ENCODE data around the gene GDF2.

GDF2 gene

DNA sequence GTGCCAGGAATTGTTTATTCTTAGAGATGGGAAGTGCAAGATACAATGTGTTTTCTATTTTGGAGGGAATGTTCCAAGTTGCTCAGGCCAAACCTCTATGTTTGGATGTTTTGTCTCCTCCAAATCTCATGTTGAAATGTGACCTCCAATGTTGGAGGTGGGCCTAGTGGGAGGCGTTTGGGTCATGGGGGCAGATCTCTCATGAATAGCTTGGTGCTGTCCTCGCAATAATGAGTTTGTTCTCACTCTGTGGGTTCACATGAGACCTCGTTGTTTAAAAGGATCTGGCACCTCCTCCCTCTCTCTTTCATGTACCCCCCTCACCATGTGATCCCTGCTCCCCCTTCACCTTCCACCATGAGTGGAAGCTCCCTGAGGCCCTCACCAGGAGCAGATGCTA lies 30.6 kb upstream of the GDF2 start:
- DNase-seq (ENCODE audit: low read depth, low spot score): no peak

DNA sequence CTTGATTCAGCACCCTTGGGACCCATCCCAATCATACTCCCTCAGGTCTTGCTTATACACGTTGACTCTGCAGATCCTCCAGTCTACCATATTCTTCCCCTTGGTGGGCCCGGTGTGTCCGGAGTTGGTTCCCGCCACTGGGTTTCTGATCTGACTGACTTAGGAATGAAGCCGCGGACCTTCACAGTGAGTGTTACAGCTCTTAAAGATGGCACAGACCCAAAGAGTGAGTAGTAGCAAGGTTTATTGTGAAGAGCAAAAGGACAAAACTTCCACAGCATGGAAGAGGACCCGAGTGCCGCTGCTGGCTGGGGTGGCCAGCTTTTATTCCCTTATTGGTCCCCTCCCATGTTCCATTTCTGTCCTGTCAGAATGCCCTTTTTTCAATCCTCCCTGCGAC lies 28.2 kb upstream of the GDF2 start:
- no peak for DNase-seq (ENCODE audit: low read depth, low spot score)

DNA sequence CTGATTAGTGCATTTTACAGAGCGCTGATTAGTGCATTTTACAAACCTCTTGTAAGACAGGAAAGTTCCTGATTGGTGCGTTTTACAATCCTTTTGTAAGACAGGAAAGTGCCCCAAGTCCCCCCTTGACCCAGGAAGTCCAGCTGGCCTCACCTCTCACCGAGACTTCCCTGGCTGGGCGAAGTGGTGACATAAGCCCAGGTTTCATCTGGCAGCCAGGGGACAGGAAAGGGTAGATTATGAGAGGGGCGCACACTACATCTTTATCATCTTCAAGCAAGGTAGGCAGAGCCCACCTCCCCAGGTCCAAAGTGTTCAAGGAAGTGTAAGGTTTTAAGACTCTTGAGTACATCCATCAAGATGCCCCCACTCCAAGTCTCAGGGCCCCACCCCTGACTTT lies 27.8 kb upstream of the GDF2 start:
- no peak for DNase-seq (ENCODE audit: low read depth, low spot score)

DNA sequence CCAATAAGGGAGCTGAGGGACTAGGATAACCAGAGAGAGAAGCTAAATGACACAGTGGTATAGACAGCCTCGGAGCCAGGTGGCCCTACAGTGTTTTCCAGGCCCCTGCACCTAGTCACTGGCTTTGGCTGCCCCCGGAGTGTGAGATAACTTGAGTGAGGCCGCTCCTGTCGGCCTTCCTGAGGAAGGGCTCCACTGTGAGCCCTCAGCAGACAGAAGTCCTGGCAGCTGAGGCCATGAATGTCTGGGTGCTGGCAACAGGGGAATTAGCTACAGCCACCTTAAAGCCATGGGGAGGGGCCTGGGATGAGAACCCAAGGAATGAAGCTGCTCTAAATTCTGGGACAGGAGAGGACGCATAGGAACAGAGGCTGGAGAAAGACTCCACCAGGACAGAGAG lies 26.8 kb upstream of the GDF2 start:
- no peak for DNase-seq (ENCODE audit: low read depth, low spot score)

DNA sequence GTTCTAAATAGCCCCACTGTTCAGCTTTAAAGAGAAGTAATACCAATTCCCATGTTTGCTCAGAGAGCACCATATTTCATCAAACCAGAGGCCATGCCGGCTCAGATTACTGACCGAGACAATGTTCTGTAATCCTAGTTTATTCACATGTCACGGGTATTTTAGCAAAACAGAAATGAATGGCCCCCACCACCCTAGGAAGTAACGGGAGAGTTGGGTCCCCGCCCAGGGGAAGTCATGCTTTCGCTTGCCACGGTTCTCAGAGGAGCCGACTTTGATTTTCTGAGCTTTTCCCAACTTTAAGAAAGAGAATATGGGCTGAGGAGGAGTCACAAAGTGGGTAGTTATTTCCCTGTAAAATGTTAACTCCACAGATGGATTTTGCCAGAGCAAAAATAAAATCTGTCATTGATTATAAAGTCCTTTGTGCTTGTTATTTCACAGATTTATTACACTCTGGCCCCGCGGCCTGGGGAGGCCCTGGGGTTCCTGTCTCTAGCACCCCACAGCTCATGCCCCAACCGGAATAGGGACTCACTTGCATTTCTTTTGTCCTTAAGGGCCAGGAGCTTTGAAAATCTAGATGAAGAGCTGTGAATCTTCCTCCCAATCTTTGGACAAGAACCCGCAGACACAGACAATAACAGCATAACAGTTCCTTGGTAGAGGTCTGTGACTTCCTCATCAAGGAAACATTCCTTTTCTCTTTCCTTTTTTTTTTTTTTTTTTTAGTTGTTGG lies 25.9 kb upstream of the GDF2 start:
- no peak for DNase-seq (ENCODE audit: low read depth, low spot score)

DNA sequence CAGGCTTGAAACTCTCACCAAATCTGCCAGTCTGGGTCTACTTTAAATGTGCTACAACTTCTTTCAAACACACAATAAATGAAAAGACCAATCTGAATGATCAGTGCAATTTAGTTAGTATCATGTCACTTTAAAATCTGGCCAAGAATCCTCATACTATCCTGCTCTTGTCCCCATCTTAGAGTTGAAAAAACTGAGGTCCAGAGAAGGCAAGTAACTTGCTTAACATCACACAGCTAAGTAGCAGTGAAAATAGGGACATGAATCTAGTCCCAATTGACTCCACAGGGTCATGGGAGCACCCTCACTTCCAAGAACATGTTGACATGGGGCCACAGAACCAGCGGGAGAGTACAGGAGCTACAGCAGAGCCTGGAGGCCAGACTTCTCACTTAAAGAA lies 25.3 kb upstream of the GDF2 start:
- no peak for DNase-seq (ENCODE audit: low read depth, low spot score)

DNA sequence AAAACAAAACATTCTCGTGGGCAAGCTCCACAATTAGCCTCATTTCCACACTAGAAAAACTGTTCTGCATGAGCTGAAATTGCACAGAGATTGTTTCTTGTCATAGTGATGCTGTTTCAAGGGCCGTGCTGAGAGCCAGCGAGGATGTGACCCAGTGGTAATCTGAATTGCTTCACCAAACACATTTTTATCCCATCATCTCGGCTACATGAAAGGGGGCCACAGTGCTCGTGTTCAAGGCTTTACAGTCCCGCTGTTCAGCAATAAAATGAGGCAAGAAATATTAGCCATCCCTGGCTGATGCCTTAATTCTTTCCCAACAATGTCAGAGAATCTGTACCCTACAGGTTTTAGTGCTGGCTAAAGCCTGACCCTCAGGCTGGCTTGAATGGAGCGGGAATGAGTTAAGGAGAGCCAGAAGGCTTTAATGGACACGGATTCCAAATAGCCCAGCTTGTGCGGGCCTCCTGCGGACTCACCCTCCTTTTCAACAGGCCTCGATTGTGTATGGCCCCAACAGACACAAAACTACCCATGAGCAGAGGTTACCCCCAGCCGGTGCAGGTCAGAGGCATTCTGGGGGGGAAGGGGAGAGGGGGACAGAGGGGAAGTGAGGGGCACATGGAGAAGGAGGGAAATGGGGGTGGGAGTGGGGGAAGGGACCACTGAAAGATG lies 24.3 kb upstream of the GDF2 start:
- no peak for DNase-seq (ENCODE audit: low read depth, low spot score)

DNA sequence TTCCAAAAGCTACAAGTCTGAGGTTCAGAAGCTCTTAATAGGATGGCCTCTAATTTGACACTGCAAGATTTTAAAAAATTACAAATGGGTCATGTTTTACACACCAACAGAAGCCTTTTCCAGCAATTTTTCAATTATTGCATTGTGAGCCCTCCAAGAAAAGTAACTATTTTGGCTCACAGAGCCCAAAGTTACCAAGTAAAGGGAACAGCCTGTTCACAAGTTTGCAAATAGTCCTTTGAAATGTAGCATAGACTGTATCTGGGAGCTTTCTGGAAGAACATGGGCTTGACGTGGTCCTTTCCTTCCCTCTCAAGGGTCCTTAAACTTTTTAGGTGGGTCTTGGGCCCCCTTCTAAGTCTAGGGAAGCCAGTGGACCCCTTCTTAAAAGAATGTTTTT lies 23.5 kb upstream of the GDF2 start:
- DNase-seq (ENCODE audit: low read depth, low spot score): no peak

DNA sequence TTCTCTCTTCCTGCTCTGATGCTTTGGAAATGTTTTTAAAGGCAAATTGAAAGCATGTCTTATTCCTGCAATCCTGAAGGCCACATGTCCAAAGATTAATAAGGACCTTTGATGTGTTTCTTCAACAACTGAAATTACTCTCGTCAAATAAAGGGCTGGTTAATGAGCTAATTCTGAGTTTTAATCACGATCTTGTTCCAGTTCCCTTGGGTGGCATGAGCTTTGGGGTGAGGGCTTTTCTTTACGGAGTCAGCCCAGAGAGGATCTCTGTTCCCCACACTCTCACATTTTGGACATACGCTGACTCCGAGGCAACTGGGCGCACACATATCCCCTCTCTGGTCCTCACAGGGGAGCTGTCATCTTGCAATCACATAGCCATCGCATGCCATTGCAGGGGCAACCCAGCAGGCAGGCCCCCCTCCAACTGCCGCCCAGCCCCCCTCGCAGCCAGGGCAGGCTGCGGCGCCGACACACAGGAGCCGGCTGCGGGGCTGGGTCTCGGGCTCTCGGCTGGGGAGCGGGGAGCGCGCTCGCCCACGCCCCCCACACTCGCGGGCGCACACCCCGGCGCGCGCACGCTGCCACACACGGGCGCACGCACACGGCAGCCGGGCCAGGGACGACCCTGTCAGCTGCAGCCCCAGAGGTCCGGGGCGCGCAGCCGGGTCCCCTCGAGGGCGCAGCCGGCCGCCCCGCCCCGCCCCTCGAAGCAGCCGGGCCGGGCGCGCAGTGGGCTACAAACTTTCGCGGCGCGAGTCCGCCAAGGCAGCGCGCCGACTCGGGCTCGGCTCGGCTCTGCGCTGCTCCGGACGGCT lies 22.4 kb upstream of the GDF2 start, which contains the start of gene GDF10:
Gene GDF10 (plus strand): TSS at position 587 of the 818 bp plus-strand sequence. CDS start 455 bp downstream, outside the sequence.
- no peak for DNase-seq (ENCODE audit: low read depth, low spot score)

DNA sequence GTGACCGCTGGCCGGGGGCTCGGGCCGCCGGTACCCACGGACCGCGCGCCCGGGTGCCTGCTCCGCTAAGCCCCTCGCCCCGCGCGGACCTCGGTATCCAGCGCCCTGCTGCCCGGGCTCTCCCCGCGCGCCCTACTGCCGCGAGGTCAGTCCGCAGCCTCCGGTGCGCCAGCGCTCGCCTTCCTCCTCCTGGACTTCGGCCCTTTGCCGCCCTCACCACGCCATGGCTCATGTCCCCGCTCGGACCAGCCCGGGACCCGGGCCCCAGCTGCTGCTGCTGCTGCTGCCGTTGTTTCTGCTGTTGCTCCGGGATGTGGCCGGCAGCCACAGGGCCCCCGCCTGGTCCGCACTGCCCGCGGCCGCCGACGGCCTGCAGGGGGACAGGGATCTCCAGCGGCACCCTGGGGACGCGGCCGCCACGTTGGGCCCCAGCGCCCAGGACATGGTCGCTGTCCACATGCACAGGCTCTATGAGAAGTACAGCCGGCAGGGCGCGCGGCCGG lies 21.8 kb upstream of the GDF2 start:
- DNase-seq (ENCODE audit: low read depth, low spot score): no peak

DNA sequence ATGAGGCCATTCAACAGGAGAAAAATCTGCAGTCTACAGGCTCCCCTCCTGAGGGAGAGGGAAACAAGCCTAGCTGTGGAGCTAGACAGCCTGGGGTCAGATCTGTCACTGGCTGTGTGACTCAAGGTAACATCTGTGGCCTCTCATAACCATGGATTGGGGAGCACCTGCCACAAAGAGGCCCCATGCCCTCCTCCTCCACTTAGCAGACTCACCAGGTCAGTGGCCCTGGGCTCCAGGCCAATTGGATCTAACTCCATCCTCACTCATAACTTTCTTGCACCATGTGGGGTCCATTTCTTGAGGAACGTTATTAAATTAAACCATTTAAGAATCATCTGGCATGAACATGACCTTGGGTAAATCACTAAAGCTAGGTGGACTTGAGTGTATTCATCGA lies 20.4 kb upstream of the GDF2 start:
- no peak for DNase-seq (ENCODE audit: low read depth, low spot score)

DNA sequence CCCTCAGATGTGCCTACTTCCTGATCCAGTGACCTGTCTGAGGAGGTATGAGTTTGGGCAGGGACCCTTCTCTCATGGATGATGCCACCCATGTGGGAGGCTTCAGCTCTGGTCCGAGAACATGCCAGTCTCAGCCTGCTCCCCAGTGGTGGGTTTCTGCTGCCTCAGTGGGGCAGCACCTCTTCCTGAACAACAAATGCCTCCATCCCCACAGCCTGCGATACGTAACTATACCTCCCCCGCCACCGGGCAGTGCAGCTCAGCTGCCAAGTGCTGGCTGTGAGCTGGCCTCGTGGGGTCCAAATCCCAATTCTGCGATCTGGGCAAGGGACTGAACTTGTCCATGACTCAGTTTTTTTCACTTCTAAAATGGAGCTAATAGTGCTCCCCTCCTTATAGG lies 19.1 kb upstream of the GDF2 start:
- DNase-seq (ENCODE audit: low read depth, low spot score): no peak

DNA sequence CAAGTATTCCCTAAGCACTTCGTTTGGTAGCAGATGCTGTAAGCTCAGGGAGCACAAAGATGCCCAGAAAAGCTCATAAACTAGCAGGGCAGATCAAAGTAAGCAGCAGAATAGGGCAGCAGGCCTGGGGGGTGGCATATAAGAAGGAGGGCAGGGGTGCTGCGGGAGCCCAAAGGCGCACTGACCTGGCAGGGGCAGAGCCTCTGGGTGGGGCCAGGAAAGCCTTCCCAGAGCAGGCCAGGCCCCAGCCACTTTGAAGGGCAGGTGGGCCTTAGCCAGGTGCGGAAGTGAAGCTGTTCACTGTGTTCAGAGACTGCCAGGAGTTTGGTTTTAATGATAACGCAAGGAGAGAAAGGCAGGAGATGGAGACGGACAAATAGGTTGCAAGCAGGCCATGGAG lies 18.4 kb upstream of the GDF2 start:
- no peak for DNase-seq (ENCODE audit: low read depth, low spot score)

DNA sequence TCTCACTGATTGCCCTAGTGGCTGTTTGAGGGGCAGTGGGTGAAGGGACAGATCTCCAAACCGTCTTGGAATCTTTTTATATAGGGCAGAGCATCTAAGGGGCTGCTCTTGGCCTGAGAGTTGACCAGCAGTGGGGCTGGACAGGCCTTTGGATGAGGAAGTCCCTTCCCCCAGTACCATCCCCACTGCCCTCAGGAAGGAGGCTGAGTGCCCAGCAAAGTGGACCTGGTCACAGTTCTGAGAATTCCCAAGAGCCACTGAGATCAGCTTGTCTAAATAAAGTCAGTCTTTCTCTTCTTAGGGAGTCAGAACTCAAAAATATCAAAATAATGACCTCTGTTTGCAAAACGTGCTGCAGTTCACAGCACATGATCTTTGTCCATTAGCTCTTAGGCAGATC lies 16.7 kb upstream of the GDF2 start:
- DNase-seq (ENCODE audit: low read depth, low spot score): no peak

DNA sequence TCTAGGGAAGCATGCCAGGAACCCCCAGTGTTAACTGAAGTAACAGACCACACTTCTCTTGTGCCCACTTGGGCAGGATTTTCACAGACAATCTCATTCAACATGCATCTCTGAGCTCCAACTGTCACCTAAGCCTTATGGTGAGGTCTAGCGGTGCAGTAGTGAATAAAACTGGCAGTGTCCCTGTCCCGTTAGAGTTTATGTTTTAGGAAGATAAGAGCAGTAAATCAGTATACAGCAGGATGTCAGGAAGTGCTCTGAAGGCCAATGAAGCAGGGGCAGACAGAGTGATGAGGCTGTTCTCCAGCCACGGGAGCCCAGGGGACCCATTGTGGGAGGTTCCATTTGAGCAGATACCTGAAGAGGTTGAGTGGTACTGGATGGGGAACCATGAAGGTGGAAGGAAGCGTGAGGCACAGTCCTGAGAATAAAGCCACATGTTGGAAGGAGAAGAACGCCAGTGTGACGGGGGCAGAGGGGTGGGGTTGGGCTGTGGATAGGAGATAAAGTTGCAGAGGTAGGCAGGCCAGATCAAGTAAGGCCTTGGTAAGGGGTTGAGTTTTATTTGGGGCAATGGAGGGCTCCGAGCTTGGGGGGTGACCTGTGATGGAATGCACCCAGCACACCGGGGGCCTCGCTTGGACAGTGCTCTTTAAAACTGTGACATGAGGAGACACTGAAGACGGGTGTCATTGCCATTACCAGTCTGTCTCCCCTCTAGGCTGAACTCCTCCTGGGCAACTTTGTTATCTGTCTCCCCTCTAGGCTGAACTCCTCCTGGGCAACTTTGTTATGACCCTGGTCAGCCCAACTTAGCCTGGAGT lies 15.7 kb upstream of the GDF2 start:
- no peak for DNase-seq (ENCODE audit: low read depth, low spot score)

DNA sequence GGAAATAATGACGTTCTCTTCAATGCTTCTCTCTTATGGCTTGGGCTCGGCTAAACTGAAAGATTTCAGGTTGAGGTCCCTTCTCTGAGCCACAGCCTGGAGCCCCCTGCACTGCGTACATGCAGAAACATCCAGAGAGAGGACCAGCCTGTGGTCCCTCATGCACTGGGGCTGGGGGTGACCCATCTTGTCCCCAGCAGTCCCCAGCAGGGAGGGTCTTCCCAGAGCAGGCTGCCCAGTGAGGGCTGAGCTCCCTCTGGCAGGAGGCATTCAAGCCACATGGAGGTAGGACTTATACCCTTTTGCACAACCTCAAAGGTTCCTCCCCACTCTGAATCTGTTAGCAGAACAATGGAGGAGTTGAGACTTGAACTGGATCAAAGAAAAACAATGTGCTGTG lies 14.9 kb upstream of the GDF2 start:
- DNase-seq (ENCODE audit: low read depth, low spot score): no peak

DNA sequence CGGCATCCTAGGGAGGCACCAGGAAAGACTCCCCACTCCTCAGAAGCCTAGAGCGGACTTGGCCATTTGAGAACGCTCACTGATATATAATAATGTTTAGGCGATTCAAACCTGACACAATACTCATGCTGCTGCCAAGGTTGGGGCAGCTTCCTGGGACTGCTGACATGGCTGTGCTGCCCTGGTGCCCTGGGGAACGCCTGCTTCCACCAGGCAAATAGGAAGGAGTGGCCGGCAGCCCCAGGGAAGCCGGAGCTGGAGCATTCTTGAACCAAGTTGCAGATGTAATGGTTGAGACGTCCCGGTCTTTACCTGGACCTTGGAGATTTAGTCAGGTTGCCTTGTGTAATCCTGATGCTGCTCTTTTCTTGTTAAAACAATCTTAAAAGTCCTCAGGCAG lies 13.5 kb upstream of the GDF2 start:
- DNase-seq (ENCODE audit: low read depth, low spot score): no peak

DNA sequence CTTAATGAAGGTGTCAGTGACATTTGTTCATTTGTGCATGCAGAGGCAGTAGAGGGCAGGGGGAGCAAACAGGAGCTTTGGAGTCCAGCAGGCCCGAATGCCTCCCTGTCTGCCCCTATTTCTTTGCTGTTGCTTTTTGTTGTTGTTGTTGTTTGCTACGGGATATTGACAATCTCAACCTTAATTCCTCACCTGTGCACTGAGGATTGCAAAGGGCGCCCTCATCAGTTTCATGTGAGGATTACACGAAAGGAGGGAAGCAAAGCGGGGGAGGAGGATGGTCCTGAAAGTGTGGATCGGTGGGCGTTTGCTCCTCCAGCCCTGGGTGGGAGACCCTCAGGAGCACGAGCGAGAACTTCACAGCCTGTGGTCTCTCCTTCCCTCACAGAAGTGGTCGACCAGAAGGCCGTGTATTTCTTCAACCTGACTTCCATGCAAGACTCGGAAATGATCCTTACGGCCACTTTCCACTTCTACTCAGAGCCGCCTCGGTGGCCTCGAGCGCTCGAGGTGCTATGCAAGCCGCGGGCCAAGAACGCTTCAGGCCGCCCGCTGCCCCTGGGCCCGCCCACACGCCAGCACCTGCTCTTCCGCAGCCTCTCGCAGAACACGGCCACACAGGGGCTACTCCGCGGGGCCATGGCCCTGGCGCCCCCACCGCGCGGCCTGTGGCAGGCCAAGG lies 12.7 kb upstream of the GDF2 start:
- no peak for DNase-seq (ENCODE audit: low read depth, low spot score)

DNA sequence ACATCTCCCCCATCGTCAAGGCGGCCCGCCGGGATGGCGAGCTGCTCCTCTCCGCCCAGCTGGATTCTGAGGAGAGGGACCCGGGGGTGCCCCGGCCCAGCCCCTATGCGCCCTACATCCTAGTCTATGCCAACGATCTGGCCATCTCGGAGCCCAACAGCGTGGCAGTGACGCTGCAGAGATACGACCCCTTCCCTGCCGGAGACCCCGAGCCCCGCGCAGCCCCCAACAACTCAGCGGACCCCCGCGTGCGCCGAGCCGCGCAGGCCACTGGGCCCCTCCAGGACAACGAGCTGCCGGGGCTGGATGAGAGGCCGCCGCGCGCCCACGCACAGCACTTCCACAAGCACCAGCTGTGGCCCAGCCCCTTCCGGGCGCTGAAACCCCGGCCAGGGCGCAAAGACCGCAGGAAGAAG lies 12.2 kb upstream of the GDF2 start:
- DNase-seq (ENCODE audit: low read depth, low spot score): no peak

DNA sequence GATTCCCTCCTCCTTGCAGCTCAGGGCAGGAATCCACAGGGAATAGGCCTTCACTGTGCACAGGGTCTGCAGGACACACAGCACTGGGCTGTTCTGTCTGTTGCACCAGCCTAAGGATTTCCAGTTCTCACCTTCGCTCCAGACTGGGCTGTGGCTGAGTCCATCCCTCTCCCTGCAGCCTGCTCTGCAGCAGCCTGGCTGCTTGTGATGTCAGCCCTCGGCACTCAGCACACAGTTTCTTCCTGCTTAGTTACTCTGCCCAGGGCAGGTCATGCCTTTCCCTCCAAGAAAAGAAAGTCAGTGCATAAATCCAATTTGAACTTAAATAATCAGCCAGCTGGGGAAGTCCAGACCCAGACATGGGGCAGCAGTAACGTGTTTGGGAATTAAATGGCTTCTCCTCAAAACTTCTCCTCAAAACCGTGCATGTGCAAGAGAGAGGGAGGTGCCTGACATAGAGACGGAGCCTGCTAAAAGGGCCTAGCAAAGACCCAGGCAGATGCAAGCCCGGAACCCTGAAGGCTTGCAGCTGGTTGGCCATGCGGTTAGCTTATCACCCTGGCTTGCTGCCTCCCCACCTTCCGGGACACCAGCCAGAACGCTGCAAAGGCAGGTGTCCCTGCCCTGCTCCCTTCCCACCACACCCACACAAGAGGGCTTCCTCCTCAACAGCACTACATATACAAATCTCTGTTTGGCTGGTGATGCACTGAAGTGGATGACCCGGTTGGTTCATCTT lies 10.9 kb upstream of the GDF2 start:
- DNase-seq (ENCODE audit: low read depth, low spot score): no peak

All from iPS DF 19.7 (cell line).